LoVo (cell line): ENCODE results near the gene PPP1R11.
"Not testable (repeated sequence)": the region's sequence is repeated elsewhere in the genome, so short reads cannot be mapped to it uniquely, and the experiment has no call there.

ENCODE experiments used
- DNase-seq: peaks from one replicate; pipeline ENCODE4 v3.0.0-alpha.2; 2016; ENCODE audit warnings: low spot score

Gene PPP1R11, protein sequence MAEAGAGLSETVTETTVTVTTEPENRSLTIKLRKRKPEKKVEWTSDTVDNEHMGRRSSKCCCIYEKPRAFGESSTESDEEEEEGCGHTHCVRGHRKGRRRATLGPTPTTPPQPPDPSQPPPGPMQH

DNA sequence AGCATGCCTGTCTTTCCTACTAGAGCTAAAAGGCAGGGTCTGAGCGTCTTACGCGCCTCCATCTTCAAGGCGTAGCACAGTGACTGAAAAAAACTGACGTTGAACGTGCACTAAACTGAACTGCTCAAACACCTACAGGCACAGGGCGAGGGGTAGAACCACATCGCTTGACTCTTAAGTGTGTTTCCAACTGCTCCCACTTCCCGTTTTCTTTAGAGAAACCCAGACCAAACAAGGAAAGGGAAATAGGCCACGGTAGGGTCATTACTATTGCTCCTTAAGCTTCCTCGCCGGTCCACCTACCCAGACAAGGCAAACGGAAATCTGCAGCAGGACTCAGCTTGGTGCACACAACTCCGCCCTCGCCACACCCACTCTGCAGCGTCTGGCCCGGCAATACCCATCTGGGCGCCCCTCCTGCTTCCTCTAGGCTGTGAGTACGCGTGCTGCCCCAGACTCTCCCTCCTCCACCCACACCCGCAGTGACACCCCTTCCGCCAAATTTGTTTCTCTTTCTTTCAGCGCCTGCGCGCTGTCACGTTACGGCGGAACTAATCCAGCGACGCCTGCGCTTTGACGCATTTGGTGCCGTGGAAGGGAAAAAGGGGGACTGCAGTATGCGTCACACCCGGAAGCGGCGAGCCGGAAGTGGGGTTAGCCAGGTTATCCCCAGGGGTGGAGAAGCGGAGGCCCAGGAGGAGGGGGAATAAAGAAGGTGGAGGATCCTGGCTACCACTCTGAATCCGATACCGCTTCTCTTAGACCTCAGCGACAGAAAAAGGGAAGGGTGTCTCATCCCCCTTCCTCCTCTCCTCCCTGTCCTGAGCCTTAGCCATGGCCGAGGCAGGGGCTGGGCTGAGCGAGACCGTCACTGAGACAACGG, at the start of gene PPP1R11:
PPP1R11 (plus strand) TSS at position 622 of the 883 bp plus-strand sequence; CDS start at position 835, 213 bp downstream.
- DNase-seq, result peak; percentile 99

DNA sequence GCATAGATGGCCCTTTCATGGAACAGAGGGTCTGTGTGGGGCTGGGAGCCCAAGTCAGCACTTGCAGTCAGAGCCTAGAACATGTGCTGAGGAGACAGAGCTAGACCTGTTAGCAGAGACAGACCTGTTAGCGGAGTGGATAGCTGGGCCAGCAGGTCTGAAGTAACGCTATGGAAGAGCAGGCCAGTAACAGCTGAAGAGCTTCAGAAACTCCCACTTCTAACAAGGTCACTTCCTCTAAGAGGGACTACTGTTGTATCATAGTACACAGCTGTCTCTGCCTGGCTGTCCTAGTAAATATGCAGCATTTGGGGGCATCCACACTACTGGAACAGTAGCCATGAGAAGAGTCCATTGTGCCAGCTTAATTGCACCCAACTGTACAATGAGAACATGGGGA, 47.2 kb upstream of the PPP1R11 start:
- no peak for DNase-seq

DNA sequence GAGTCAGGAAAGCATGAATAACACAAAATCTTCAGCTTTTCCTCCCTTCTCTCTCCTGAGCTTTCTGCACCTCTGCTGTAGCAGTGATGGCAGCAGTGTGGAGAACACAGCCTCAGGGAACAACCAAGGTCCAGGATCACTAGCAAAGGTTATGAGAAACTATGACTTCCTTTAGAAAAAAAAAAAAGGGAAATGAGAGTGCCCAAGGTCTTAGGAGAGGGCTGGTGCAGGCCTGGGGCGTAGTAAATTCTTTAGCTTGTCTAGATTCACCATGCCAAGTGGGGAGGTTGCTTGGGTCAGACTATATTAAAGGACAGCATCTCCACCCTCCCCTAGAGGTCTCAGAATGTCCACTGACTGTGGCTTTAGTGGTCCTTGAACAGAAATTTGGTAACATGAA, 46.4 kb upstream of the PPP1R11 start:
- no peak for DNase-seq

DNA sequence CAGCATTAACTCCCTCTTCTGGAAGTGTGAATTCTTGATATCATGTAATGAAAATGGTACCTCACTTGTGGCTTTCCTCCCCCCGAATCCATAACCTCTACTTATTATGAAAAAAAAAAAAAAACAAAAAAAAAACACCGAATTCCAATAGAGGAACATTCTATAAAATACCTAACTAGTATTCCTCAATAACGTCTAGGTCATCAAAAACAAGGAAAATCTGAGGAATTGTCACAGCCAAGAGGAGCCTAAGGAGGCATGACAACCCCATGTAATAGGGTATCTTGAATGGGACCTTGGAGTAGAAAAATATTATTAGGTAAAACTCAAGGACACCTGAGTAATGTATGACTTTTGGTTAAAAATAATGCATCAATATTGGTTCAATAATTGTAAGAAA, 44.8 kb upstream of the PPP1R11 start:
- no peak for DNase-seq

DNA sequence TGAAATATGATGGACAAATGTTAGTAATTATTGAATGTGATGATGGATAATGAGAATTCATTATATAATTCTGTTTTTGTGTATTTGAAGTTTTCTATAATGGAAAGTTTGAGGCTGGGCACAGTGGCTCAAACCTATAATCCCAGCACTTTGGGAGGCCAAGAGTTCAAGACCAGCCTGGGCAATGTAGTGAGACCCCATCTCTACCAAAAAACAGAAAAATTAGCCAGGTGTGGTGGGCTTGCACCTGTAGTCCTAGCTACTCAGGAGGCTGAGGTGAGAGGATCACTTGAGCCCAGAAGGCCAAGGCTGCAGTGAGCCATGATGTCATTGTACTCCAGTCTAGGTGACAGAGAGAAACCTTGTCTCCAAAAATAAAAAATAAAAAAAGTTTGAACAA, 44.3 kb upstream of the PPP1R11 start:
- not testable (repeated sequence) for DNase-seq

DNA sequence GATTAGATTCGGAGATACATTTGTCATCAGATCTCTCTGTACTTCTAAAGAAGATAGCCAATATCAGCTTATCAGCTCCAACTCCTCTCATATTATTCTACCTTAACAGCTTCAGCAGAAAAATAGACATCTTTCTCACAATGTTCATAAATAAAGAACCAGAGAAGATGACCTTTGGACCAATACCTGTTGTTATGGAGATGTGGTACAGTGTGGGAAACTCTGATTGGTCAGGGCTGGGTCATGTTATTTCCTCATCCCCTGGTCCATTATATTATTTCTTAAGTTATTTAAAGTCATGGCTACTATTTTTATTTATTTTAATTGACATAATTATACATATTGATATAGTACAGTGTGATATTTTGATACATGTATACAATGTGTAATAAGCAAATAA, 41.8 kb upstream of the PPP1R11 start:
- no peak for DNase-seq

DNA sequence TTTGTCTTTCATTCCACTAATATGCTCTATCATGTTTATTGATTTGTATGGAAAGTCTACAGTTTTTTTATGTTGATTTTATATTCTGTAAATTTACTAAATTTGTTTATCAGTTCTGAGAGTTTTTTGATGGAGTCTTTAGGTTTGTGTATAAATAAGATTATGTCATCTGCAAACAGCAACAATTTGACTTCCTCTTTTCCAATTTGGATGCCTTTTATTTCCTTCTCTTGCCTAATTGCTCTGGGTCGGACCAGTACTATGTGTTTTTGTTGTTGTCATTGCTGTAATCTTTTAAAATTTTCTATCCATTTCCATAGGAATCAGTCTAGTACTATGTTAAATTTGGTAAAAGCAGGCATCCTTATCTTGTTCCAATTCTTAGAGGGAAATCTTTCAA, 37.4 kb upstream of the PPP1R11 start:
- DNase-seq, result no peak

DNA sequence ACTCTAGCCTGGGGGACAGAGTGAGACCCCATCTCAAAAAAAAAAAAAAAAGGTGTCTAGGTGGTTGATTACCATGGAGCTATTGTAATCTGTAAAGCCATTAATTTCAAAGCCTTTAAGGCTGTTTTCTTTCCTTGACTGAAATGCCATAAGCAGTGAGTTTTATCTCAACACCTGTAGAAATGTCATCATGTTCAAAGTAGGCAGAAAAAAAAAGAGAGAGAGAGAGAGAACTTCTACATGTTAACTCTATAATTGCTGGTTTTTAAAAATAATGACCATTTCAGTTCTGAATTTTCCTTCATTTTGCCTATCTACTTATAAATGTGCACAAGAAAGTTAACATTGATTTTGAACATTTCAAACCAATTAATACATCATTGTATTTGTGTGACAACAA, 35.6 kb upstream of the PPP1R11 start:
- no peak for DNase-seq

DNA sequence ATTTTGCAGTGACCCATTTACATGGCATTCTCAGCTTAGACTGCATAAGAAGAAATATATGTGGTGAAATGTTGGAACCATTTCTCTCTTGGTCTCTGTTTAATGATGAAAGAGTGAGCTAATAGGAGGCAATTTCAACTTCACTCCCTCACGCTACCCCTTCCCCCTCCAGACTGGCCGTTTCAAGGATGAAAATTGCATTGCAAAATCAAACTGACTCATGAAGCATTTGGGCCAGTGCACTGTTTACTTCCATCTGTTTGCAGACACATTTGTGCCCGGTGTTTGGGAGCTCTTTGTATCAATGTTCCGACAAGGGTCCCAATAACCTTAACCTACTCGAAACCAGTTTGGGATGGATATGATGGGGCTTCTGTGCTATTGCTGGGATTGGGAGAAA, 33.6 kb upstream of the PPP1R11 start:
- not testable (repeated sequence) for DNase-seq

DNA sequence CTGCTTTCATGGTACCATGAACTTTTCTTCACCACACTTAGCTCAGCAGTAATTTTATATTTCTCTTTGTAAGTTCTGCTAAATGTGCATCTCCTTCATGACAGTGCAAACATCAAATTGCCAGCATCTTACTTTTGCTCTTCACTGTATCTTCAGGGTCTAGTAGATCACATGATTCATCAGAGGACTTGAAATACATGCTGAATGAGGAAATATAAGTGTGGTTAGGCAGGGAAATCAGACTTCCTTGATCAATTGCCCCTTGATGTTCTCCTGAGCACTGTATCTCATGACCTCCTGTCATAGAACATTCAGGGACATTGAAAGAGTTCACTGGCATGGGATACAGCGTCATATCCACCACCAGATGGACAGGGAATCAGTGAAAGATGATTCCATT, 31.2 kb upstream of the PPP1R11 start:
- no peak for DNase-seq

DNA sequence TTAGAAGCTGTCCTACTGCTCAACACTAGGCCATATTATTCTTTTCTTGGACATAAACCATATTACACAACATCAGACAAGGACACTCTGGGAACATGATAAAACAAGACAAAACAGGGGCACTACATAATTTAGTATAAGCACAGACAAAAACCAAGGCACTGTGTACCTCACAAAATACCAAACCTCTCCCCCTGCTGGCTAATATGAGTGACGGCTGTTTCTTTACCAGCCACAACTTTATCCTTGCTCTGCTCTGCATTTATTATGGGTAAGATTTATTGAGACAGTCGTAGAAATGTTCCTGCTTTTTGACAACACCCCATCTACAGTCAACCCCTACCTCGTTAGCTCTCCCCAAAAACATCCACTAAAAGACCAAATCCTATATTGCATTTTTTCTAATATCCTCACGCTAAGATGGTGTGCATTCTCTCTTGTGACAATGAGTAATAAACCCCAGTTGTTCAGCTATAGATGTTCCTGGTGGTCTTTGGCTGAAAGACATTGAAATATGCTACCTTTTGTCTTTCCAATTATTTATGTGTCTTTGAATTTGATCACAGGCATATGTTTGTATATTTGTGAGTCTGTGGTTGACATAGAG, 29.7 kb upstream of the PPP1R11 start:
- peak; percentile 2 for DNase-seq

DNA sequence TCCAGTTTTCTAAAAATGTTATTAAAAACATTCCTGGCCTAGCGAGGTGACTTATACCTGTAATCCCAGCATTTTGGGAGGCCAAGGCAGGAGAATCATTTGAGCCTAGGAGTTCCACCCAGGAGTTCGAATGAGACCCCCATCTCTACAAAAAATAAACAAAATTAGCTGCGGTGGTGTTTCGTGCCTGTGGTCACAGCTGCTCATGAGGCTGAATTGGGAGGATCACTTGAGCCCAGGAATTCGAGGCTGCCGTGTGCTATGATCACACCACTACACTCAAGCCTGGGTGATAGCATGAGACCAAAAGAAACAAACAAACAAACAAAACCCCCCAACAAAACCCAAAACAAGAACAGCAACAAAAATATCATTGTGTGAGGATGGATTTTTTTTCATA, 25.8 kb upstream of the PPP1R11 start:
- DNase-seq, result no peak

DNA sequence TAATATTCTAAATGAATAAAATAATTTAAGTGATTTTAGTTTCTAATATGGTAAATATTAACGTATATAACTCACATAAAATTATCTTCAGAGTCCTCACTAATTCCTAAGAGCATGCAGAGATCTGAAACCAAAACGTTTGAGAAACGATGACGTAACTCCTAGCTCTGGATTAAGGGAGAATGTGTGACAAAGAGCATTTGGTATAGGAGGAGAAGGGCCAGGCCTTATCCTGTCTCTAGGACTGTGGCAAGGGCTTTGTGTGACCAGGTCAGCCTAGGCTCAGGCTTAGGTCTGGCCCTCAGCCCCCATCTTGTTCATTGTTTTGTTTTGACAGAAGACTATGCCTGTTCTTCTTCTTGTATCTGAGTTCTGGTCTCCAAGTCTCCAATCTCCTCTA, 25.2 kb upstream of the PPP1R11 start:
- no peak for DNase-seq

DNA sequence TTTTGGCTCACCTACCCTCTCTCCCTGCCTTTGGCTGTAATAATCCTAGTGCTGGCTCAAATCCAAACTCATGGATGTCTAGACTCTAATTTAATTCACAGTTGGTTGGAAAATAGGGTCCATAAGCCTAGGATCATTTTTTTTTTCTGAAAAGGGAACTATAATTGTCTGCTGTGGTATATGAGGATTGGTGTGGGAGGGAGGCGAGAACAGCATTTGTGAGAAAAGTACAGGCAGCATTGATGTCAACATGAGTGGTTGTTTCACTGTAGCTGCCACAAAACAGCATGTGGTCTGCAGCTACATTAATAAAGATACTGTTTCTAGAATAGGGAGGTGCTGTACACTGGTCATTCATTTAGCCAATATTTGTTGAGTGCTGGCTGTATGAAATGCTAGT, 24.5 kb upstream of the PPP1R11 start:
- DNase-seq, result no peak

DNA sequence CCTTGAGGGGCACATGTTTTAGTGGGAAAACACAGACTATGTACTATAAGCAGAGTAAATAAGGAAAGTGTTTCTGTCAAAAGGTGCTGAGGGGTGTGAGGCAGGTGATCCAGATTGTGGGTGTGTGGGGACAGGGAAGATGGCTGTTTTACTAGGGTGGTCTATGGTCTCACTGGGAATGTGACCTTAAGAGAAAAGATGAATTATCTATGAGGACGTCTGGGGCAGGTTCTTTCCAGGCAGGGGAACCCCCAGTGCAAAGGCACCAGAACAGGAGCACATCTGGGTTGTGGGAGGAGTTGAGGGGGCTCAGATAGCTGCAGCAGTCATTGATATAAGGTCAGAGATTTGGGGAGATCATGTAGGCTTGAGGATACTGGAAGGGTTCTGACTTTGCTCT, 24.1 kb upstream of the PPP1R11 start:
- DNase-seq, result no peak

DNA sequence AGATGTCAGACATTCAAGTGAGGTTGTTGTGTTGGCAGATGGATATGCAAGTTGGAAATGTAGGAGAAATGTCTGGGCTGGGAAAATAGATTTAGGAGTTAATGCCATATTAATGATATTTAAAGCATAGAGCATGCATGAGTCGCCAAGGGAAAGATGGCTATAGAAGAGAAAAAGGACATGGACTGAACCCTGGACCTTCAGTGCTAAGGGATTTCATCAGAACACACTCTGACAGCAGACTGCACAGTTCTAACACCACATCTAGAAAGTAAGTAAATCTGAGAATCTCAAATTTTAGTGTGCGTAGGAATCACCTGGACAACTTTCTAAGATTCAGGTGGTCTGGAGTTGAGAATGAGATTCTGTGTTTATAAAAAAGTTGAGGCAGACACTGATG, 23.3 kb upstream of the PPP1R11 start:
- no peak for DNase-seq

DNA sequence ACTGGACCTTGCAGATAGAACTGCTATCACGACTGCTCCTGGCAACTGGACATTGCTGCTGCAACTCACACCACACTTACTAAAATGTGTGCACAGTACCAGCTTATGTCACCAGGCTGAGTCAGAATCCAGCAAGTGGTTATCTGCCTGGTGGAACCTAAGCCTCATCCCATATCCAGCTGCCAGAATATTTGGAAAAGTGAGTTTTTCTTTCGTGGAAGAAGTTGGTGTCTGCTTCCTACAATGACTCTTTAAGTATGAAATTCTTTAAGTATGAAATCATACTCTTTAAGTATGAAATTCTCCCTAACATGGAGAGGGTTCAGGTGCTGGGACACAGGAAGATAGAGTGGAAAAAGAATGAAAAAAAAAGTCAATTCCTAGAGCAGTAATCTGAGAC, 22.4 kb upstream of the PPP1R11 start:
- no peak for DNase-seq

DNA sequence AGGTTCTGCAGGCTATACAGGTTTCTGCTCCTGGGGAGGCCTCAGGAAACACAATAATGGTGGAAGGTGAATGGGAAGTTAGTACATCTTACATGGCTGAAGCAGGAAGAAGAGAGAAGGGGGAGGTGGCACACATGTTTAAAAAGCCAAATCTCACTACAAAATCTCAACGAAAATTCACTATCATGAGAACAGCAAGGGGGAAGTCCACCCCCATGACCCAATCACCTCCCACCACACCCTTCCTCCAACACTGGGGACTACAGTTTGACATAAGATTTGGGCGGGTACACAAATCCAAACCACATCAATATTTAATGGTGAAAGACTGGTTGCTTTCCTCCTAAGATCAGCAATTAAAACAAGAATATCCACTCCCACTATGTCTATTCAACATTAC, 19.8 kb upstream of the PPP1R11 start:
- no peak for DNase-seq

DNA sequence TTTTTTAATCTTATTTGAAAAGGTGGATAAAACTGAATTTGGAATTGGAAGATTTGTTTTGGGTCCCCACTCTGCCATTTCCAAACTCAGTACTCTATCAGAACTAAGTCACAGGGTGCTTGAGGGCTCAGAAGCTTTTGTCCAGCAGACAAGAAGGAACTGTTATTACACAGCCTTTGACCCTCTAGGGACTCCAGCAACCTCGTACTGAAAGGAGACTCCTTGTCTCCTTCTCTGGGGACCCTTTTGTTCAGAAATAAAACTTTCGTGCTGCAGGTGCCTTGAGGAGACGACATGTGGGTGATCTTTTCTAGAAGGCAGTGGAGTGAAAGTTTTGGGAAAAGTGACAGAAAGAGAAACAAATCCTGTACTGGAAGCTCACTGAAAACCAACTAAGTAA, 13.3 kb upstream of the PPP1R11 start:
- no peak for DNase-seq

DNA sequence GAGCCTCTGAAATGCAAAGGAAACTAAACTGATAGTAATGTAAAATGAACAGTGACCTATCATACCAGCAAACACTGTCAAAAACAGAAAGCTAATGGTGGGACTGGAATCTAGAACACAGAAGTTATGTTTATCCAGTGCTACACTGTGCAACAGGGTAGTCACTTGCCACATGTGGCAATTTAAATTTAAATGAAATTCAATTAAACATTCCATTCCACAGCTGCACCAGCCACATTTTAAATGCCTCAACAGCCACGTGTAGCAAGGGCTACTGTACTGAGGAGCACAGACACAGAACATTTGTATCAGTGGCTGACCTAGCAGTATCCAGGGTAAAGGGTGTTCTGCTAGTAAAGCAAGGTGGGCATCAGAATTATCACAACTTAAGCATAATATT, 11.5 kb upstream of the PPP1R11 start:
- no peak for DNase-seq

DNA sequence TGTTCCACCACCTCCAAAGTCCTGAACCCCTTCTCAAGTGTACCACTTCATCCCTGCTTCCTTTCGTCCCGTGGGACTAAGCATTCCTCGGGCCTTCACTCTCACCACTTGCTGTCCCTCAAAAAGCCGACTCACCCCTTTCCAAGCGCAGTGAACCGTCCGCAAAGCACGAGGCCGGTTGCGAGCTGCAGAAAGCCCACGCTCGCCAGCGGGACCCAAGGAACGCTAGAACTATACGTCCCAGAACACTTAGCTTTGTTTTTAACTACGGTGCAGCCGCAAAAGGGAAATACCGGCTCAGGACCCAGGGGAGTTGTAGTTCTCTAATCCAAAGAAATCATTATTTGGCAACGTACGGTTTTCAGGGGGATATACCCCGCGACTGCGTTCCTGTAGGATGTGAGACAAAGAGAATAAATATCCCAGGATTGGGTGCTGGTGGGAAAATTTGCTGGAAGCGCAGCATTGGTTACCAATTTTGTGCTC, 6.3 kb upstream of the PPP1R11 start:
- DNase-seq, result no peak

DNA sequence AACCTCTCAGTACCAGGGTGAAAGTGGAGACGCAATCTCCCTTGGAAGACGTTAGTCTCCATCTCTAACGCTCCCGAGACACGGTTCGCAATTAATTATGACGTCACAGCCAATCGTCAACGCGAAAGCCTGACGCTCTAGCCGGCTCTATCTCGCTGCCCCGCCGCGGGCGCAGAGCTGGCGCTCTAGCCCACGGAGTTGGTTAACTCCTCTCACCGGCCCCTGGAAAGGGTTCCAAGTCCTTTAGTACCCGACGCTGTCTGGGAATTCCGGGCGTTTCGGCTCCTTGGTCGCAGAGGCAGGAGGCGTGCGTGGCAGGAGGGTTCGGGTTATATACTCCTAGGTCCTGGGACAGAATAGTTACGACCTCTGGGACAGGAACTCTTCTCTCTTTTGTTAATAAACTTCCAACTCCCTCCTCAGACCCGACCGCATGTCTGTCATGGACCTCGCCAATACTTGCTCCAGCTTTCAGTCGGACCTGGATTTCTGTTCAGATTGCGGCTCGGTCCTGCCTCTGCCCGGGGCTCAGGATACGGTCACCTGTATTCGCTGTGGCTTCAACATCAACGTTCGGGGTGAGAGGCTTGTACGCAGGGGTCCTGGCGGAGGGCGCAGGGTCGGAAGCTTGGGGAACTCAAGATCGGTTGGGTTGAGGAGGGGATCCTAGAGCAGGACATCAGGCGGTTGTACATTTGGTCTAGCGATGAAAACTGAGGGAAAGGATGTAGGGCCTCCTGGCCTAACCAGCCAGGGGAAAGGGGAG, 5.7 kb upstream of the PPP1R11 start, which contains the start of gene POLR1H:
POLR1H (plus strand) TSS at position 174 of the 766 bp plus-strand sequence; CDS start at position 434, 260 bp downstream.
- peak; percentile 97 for DNase-seq
